ENCODE measurements around the gene DCAKD.

The DCAKD gene

GRCh38 chr17:44978807-44979206 lies 72.6 kb downstream of the DCAKD start:
- no peaks in the 10 kb centered on the region for H3K9me3 ChIP-seq (ENCODE audit: control insufficient read depth, insufficient read depth, low read length)
- no peaks in the 10 kb centered on the region for H3K79me2 ChIP-seq (ENCODE audit: control insufficient read depth, low read length)
- no peak overlapping the region for H3K4me2 ChIP-seq (ENCODE audit: low read length)
- H3K4me3 ChIP-seq (ENCODE audit: low read length), result no peak overlapping the region
- TF ChIP-seq EZH2phosphoT487 (IDR thresholded peaks at IDR 0.05; ENCODE audit: borderline replicate concordance, low read length) (no peak), CTCF (IDR thresholded peaks at IDR 0.05; ENCODE audit: low read depth, low read length, poor library complexity, severe bottlenecking) (no peak)
- no peaks in the 10 kb centered on the region for H4K20me1 ChIP-seq (ENCODE audit: control insufficient read depth, insufficient read depth, low read depth, low read length)
- H3K36me3 ChIP-seq (ENCODE audit: control insufficient read depth, low read length), result no peaks in the 10 kb centered on the region
- no peaks in the 10 kb centered on the region for H3F3A ChIP-seq (ENCODE audit: control insufficient read depth, insufficient read depth)
- no peaks in the 10 kb centered on the region for H3K4me1 ChIP-seq (ENCODE audit: control insufficient read depth, low read length)
- H3K27me3 ChIP-seq (ENCODE audit: control insufficient read depth, low read length), result peaks cover 65% of the 10 kb centered on the region
- H3K27ac ChIP-seq (ENCODE audit: low read depth, low read length), result no peak overlapping the region
- H3K9me2 ChIP-seq (replicated peaks; ENCODE audit: control insufficient read depth, low read length), result no peaks in the 10 kb centered on the region

- Histone ChIP-seq H3K4me2 (ENCODE audit: low read length) (no peak overlapping the region), H3K4me3 (ENCODE audit: low read length) (no peak overlapping the region), H3K4me1 (ENCODE audit: control insufficient read depth, low read length) (no peaks in the 10 kb centered on the region), H3K9me2 (replicated peaks; ENCODE audit: control insufficient read depth, low read length) (no peaks in the 10 kb centered on the region), H3K9me3 (ENCODE audit: control insufficient read depth, insufficient read depth, low read length) (no peaks in the 10 kb centered on the region), H4K20me1 (ENCODE audit: control insufficient read depth, insufficient read depth, low read depth, low read length) (no peaks in the 10 kb centered on the region), H3K27ac (ENCODE audit: low read depth, low read length) (no peak overlapping the region), H3K27me3 (ENCODE audit: control insufficient read depth, low read length) (peaks cover 65% of the 10 kb centered on the region), H3K36me3 (ENCODE audit: control insufficient read depth, low read length) (no peaks in the 10 kb centered on the region), H3F3A (ENCODE audit: control insufficient read depth, insufficient read depth) (no peaks in the 10 kb centered on the region), H3K79me2 (ENCODE audit: control insufficient read depth, low read length) (no peaks in the 10 kb centered on the region)
- TF ChIP-seq CTCF (IDR thresholded peaks at IDR 0.05; ENCODE audit: low read depth, low read length, poor library complexity, severe bottlenecking) (no peak), EZH2phosphoT487 (IDR thresholded peaks at IDR 0.05; ENCODE audit: borderline replicate concordance, low read length) (no peak)
Measured at GRCh38 chr17:44977814-44978550, 73.5 kb downstream of the DCAKD start.

GRCh38 chr17:44977065-44977464 lies 74.4 kb downstream of the DCAKD start:
- H3K36me3 ChIP-seq (ENCODE audit: control insufficient read depth, low read length), result no peaks in the 10 kb centered on the region
- H3K4me2 ChIP-seq (ENCODE audit: low read length), result no peak overlapping the region
- peaks cover 66% of the 10 kb centered on the region for H3K27me3 ChIP-seq (ENCODE audit: control insufficient read depth, low read length)
- no peaks in the 10 kb centered on the region for H3K9me2 ChIP-seq (replicated peaks; ENCODE audit: control insufficient read depth, low read length)
- H3K4me1 ChIP-seq (ENCODE audit: control insufficient read depth, low read length), result no peaks in the 10 kb centered on the region
- H3K9me3 ChIP-seq (ENCODE audit: control insufficient read depth, insufficient read depth, low read length), result no peaks in the 10 kb centered on the region
- H3K79me2 ChIP-seq (ENCODE audit: control insufficient read depth, low read length), result no peaks in the 10 kb centered on the region
- H3K4me3 ChIP-seq (ENCODE audit: low read length), result no peak overlapping the region
- peak; percentile 26 for TF ChIP-seq CTCF (IDR thresholded peaks at IDR 0.05; ENCODE audit: low read depth, low read length, poor library complexity, severe bottlenecking)
- no peak for TF ChIP-seq EZH2phosphoT487 (IDR thresholded peaks at IDR 0.05; ENCODE audit: borderline replicate concordance, low read length)
- H3K27ac ChIP-seq (ENCODE audit: low read depth, low read length), result no peak overlapping the region
- H3F3A ChIP-seq (ENCODE audit: control insufficient read depth, insufficient read depth), result no peaks in the 10 kb centered on the region
- H4K20me1 ChIP-seq (ENCODE audit: control insufficient read depth, insufficient read depth, low read depth, low read length), result no peaks in the 10 kb centered on the region

Measured in DOHH2 (cell line).